DOHH2 (cell line): ENCODE measurements around the gene GLDC.

Experiments
- H3F3A ChIP-seq: fragments of 200-600 bp; sonication (generic), shearing (Covaris generic); 2 replicates; pipeline ENCODE4 v1.6.0; 2016; ENCODE audit warnings: antibody characterized with exemption, mild to moderate bottlenecking; ENCODE audit not compliant: control insufficient read depth, insufficient read depth
- H3K27ac ChIP-seq: fragments of 200-600 bp; sonication (generic); 2 replicates; pipeline ENCODE4 v1.5.1; 2014; ENCODE audit warnings: low read depth, mild to moderate bottlenecking, low read length, moderate library complexity
- H3K27me3 ChIP-seq: fragments of 200-600 bp; sonication (generic); 2 replicates; pipeline ENCODE4 v1.6.1; 2014; ENCODE audit warnings: mild to moderate bottlenecking, low read length, mixed read lengths; ENCODE audit not compliant: control insufficient read depth
- H3K36me3 ChIP-seq: fragments of 200-600 bp; sonication (generic); 2 replicates; pipeline ENCODE4 v1.6.1; 2014; ENCODE audit warnings: mild to moderate bottlenecking, low read length, moderate library complexity, mixed read lengths; ENCODE audit not compliant: control insufficient read depth
- H3K4me1 ChIP-seq: fragments of 200-600 bp; sonication (generic); 2 replicates; pipeline ENCODE4 v1.6.1; 2014; ENCODE audit warnings: mild to moderate bottlenecking, low read length, mixed read lengths; ENCODE audit not compliant: control insufficient read depth
- H3K4me2 ChIP-seq: fragments of 200-600 bp; sonication (generic); 2 replicates; pipeline ENCODE4 v1.6.0; 2014; ENCODE audit warnings: mild to moderate bottlenecking, low read length, moderate library complexity
- H3K4me3 ChIP-seq: fragments of 200-600 bp; sonication (generic); 2 replicates; pipeline ENCODE4 v1.5.1; 2014; ENCODE audit warnings: mild to moderate bottlenecking, low read length, mixed read lengths
- H3K79me2 ChIP-seq: fragments of 200-600 bp; sonication (generic); 2 replicates; pipeline ENCODE4 v1.6.1; 2014; ENCODE audit warnings: mild to moderate bottlenecking, low read length, mixed read lengths; ENCODE audit not compliant: control insufficient read depth
- H3K9me2 ChIP-seq: fragments of 200-600 bp; sonication (generic); replicated peaks from 2 replicates; pipeline ENCODE4 v1.6.1; 2014; ENCODE audit warnings: mild to moderate bottlenecking, low read length, mixed read lengths; ENCODE audit not compliant: control insufficient read depth
- H3K9me3 ChIP-seq: fragments of 200-600 bp; sonication (generic); 2 replicates; pipeline ENCODE4 v1.6.1; 2014; ENCODE audit warnings: antibody characterized with exemption, low read length, mixed read lengths; ENCODE audit not compliant: control insufficient read depth, insufficient read depth
- H4K20me1 ChIP-seq: fragments of 200-600 bp; sonication (generic); 2 replicates; pipeline ENCODE4 v1.6.0; 2014; ENCODE audit warnings: low read depth, mild to moderate bottlenecking, antibody characterized with exemption, low read length, moderate library complexity; ENCODE audit not compliant: control insufficient read depth, insufficient read depth
- CTCF ChIP-seq: fragments of 200-600 bp; sonication (generic); IDR thresholded peaks from one replicate; pipeline ENCODE4 v1.5.1; 2014; ENCODE audit warnings: antibody characterized with exemption, mild to moderate bottlenecking, low read depth, low read length; ENCODE audit not compliant: poor library complexity, severe bottlenecking
- EZH2phosphoT487 ChIP-seq: fragments of 200-600 bp; sonication (generic); IDR thresholded peaks from 2 replicates; pipeline ENCODE4 v1.6.1; 2017; ENCODE audit warnings: borderline replicate concordance, mild to moderate bottlenecking, antibody characterized with exemption, low read length, moderate library complexity, mixed read lengths

GLDC gene

DNA sequence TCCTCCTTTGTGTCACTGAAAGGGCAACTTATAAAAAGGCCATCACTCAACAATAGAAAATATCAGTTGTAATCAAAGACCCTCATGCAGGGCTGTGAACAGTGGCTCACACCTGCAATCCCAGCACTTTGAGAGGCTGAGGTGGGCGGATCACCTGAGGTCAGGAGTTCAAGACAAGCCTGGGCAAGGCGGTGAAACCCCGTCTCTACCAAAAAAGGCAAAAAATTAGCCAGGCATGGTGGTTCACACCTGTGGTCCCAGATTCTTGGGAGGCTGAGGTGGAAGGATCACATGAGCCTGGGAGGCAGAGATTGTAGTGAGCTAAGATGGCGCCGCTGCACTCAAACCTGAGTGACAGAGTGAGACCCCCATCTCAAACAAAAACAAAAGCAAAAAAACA, 24.7 kb downstream of the GLDC start:
- Histone ChIP-seq H3K9me3 (no peaks in the 10 kb centered on the region), H3K79me2 (no peaks in the 10 kb centered on the region), H3K27ac (no peak overlapping the region), H3K27me3 (peaks cover 27% of the 10 kb centered on the region), H4K20me1 (no peaks in the 10 kb centered on the region), H3K4me3 (no peak overlapping the region), H3K4me2 (no peak overlapping the region), H3K9me2 (no peaks in the 10 kb centered on the region), H3K4me1 (peaks cover 4% of the 10 kb centered on the region; the same call in 1 of the 2 replicates), H3K36me3 (no peaks in the 10 kb centered on the region), H3F3A (no peaks in the 10 kb centered on the region)
- TF ChIP-seq CTCF: no peak
- no peak for TF ChIP-seq EZH2phosphoT487

GRCh38 chr9:6620353-6620752, 25.2 kb downstream of the GLDC start:
- H3K9me3 ChIP-seq: no peaks in the 10 kb centered on the region
- H3K4me2 ChIP-seq: no peak overlapping the region
- no peak overlapping the region for H3K27ac ChIP-seq
- no peaks in the 10 kb centered on the region for H3K9me2 ChIP-seq
- H3F3A ChIP-seq: no peaks in the 10 kb centered on the region
- TF ChIP-seq EZH2phosphoT487 (no peak), CTCF (no peak)
- no peaks in the 10 kb centered on the region for H4K20me1 ChIP-seq
- H3K4me3 ChIP-seq: no peak overlapping the region
- peaks cover 27% of the 10 kb centered on the region for H3K27me3 ChIP-seq
- no peaks in the 10 kb centered on the region for H3K36me3 ChIP-seq
- no peaks in the 10 kb centered on the region for H3K79me2 ChIP-seq
- peaks cover 4% of the 10 kb centered on the region; the same call in 1 of the 2 replicates for H3K4me1 ChIP-seq

DNA sequence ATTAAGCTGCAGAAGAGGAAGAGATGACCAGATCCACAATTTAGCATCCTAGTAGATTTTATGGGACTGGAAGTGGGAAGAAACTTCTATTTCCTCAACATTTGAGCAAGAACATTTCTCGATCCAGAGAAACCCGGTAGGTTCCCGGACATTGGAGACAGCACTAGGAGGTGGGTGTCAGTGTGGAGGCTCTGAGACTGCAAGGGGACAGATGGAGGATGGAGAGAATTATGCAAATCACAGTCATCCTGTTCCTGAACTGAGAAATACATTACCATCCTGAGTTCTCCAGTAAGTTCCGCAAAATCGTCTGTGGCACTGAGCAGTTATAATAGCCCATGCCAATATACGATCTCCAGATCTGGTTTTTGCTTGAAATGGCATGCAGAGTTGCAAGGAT, 25.6 kb downstream of the GLDC start:
- Histone ChIP-seq H4K20me1 (no peaks in the 10 kb centered on the region), H3K27ac (no peak overlapping the region), H3K27me3 (peaks cover 27% of the 10 kb centered on the region), H3K79me2 (no peaks in the 10 kb centered on the region), H3K4me3 (no peak overlapping the region), H3K9me2 (no peaks in the 10 kb centered on the region), H3K9me3 (no peaks in the 10 kb centered on the region), H3K4me2 (no peak overlapping the region), H3K36me3 (no peaks in the 10 kb centered on the region), H3F3A (no peaks in the 10 kb centered on the region), H3K4me1 (peaks cover 4% of the 10 kb centered on the region; the same call in 1 of the 2 replicates)
- TF ChIP-seq CTCF (no peak), EZH2phosphoT487 (no peak)
